GM10266 (cell line): ENCODE data around the gene ABHD4.
A peak's percentile ranks its signal among the peaks of the same experiment; 100 is the strongest.

Experiments
- DNase-seq: peaks from one replicate; pipeline ENCODE4 v3.0.0; 2012; ENCODE audit errors: extremely low spot score
- CTCF ChIP-seq: IDR thresholded peaks from 2 replicates; pipeline ENCODE4 v1.5.1; 2012; ENCODE audit warnings: mild to moderate bottlenecking, low read depth; ENCODE audit not compliant: control insufficient read depth, insufficient read depth; ENCODE audit errors: missing control alignments

Gene ABHD4

GRCh38 chr14:22656226-22656625 lies 58.1 kb downstream of the ABHD4 start:
- DNase-seq = no peak
- TF ChIP-seq CTCF = no peak

GRCh38 chr14:22656945-22657731 lies 59.0 kb downstream of the ABHD4 start:
- DNase-seq = no peak
- TF ChIP-seq CTCF = no peak

DNA sequence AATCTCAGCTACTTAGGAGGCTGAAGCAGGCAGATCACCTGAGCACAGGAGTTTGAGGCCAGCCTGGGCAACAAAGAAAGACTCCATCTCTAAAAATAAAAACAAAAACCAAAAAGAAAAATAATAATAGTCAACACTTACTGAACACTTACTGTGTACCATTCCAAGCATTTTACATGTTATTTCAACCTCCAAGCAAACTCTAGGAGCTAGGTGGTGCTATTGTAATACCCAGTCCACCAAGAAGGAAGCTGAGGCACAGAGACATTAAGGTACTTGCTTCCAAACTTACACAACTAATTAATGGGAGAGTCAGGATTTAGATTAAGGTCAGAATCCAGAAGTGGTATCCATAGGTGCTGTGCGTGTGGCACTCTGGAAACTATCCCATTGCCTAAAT lies 59.8 kb downstream of the ABHD4 start:
- DNase-seq = peak; percentile 31
- TF ChIP-seq CTCF = peak; percentile 56

- DNase-seq = no peak
- TF ChIP-seq CTCF = no peak
Measured at GRCh38 chr14:22658946-22659345, 60.8 kb downstream of the ABHD4 start.

GRCh38 chr14:22660654-22661053 lies 62.6 kb downstream of the ABHD4 start:
- DNase-seq = no peak
- no peak for TF ChIP-seq CTCF
